Endothelial cell of umbilical vein (primary cell): ENCODE data around the gene MME. TPM values are rescaled to one million over a fixed set of nuclear protein-coding genes. Genes with fewer than 3 reads are reported as not detected.

Experiments used
- BruUV-seq: library from RNA; stranded (reverse); fragments of 400-500 nt; replicated peaks from 2 replicates; lab custom pipeline; 2021; lab: Mats Ljungman, UMichigan
- CTCF ChIA-PET: fragments of 300-600, 350-600 bp; sonication (Branson Sonifier 250); formaldehyde crosslinking; loops from one replicate; lab custom pipeline; 2021; ENCODE audit warnings: antibody characterized with exemption, inconsistent platforms; lab: Charles Lee
- POLR2A ChIA-PET: fragments of 300-600, 350-600 bp; sonication (Branson Sonifier 250); formaldehyde crosslinking; loops from one replicate; lab custom pipeline; 2021; ENCODE audit warnings: antibody characterized with exemption, inconsistent platforms; lab: Charles Lee
- DNase-seq: peaks from one replicate; pipeline ENCODE4 v3.0.0-alpha.2; 2011; ENCODE audit warnings: low read depth, low spot score
- FAIRE-seq: peaks from 2 replicates; lab custom pipeline; 2011; peaks lifted over from hg19 to GRCh38; lab: Jason Lieb, UNC
- H2AFZ ChIP-seq: 2 replicates; pipeline ENCODE4 v1.6.0; 2012; ENCODE audit warnings: low read depth, low read length, control low read depth, inconsistent platforms
- H3K27ac ChIP-seq: 2 replicates; pipeline ENCODE4 v1.5.1; 2011; ENCODE audit warnings: low read depth, mild to moderate bottlenecking, control low read depth, low read length, moderate library complexity; ENCODE audit not compliant: insufficient read depth
- H3K27me3 ChIP-seq, 2 experiments: 2 replicates each; pipeline versions ENCODE4 v1.6.0 to v1.6.1; 2011; ENCODE audit warnings: low read length in 2 of 2, mixed read lengths in 1 of 2; ENCODE audit not compliant: control insufficient read depth in 2 of 2, insufficient read depth in 2 of 2
- H3K36me3 ChIP-seq, 2 experiments: 2 replicates in 1 of 2; 3 replicates in 1 of 2; pipeline ENCODE4 v1.5.1; 2011; ENCODE audit warnings: low read length in 2 of 2, mild to moderate bottlenecking in 1 of 2, moderate library complexity in 1 of 2; ENCODE audit not compliant: control insufficient read depth in 2 of 2, insufficient read depth in 2 of 2; ENCODE audit errors: extremely low read depth in 1 of 2
- H3K4me1 ChIP-seq: 3 replicates; pipeline ENCODE4 v1.5.1; 2011; ENCODE audit warnings: mild to moderate bottlenecking, low read length; ENCODE audit not compliant: control insufficient read depth, insufficient read depth; ENCODE audit errors: extremely low read depth
- H3K4me2 ChIP-seq: 2 replicates; pipeline ENCODE4 v1.6.1; 2011; ENCODE audit warnings: low read length, control low read depth, mixed read lengths; ENCODE audit not compliant: insufficient read depth
- H3K4me3 ChIP-seq, 3 experiments: fragments of 200-600 bp in 1 of 3; sonication (generic), shearing (Covaris generic) in 1 of 3; replicated peaks in 1 of 3; 2 replicates each; pipeline ENCODE4 v1.5.1; 2011 to 2016; ENCODE audit warnings: control low read depth in 3 of 3, low read length in 3 of 3, mild to moderate bottlenecking in 2 of 3, inconsistent platforms in 1 of 3, low read depth in 1 of 3, moderate library complexity in 1 of 3; ENCODE audit not compliant: insufficient read depth in 1 of 3
- H3K79me2 ChIP-seq: 2 replicates; pipeline ENCODE4 v1.6.0; 2012; ENCODE audit warnings: low read length, inconsistent platforms; ENCODE audit not compliant: control insufficient read depth, insufficient read depth
- H3K9ac ChIP-seq: replicated peaks from 2 replicates; pipeline ENCODE3; 2011; ENCODE audit warnings: low read length, control low read depth; ENCODE audit not compliant: insufficient read depth; ENCODE audit errors: extremely low read depth
- H3K9me1 ChIP-seq: replicated peaks from 3 replicates; pipeline ENCODE4 v1.6.0; 2011; ENCODE audit warnings: mild to moderate bottlenecking, low read length; ENCODE audit not compliant: control insufficient read depth, insufficient read depth; ENCODE audit errors: extremely low read depth
- H3K9me3 ChIP-seq: replicated peaks from 2 replicates; pipeline ENCODE4 v1.5.1; 2012; ENCODE audit warnings: low read length, inconsistent platforms; ENCODE audit not compliant: control insufficient read depth, insufficient read depth
- H4K20me1 ChIP-seq: replicated peaks from 2 replicates; pipeline ENCODE3; 2011; ENCODE audit warnings: mild to moderate bottlenecking, low read length; ENCODE audit not compliant: control insufficient read depth, insufficient read depth; ENCODE audit errors: extremely low read depth
- CTCF ChIP-seq, 2 donors: IDR thresholded peaks; 1 replicate in 1 of 2; 2 replicates in 1 of 2; pipeline ENCODE4 v1.5.1; 2011; ENCODE audit warnings: low read length in 2 of 2, mild to moderate bottlenecking in 2 of 2, moderate library complexity in 2 of 2, control low read depth in 1 of 2, inconsistent platforms in 1 of 2, low read depth in 1 of 2; ENCODE audit not compliant: insufficient read depth in 1 of 2; ENCODE audit errors: extremely low read depth in 1 of 2
- JUN ChIP-seq: IDR thresholded peaks from 2 replicates; pipeline ENCODE4 v1.6.1; 2011; ENCODE audit warnings: borderline replicate concordance, low read depth; ENCODE audit not compliant: insufficient read length, insufficient read depth
- MYC ChIP-seq: IDR thresholded peaks from one replicate; pipeline ENCODE4 v1.6.1; 2011; ENCODE audit warnings: mild to moderate bottlenecking, low read depth, low read length
- POLR2AphosphoS5 ChIP-seq: IDR thresholded peaks from 2 replicates; pipeline ENCODE4 v1.6.1; 2012; ENCODE audit warnings: low read depth, mild to moderate bottlenecking, control low read depth, low read length, moderate library complexity; ENCODE audit not compliant: insufficient read depth
- dilution Hi-C: fragments of 300-500 bp; cut with MboI; formaldehyde crosslinking; loops from one replicate; pipeline ENCODE4 v1.15.0; 2019; ENCODE audit warnings: low sequenced_read_pairs; ENCODE audit not compliant: extremely low pct_ligation_motif_present
- intact Hi-C: fragments of 100-400 bp; cut with micrococcal nuclease; formaldehyde crosslinking; loops from one replicate; pipeline ENCODE4 v1.10.0; 2022
- polyA plus RNA-seq, 4 experiments: library from polyadenylated mRNA; depleted of rRNA in 3 of 4; stranded (reverse) in 3 of 4; unstranded in 1 of 4; fragments of >200 nt; gene quantifications; 2 replicates each; pipeline versions ENCODE4 v1.2.1 to v1.2.3, GENCODE V29; 2011 to 2012; ENCODE audit warnings: missing spikeins in 1 of 4
- total RNA-seq: library from RNA; stranded (reverse); gene quantifications from 2 replicates; pipeline ENCODE4 v1.2.3, GENCODE V29; 2021

Gene MME
- total and polyA plus RNA-seq, 2 donors (not counting 3 experiments of a cell fraction or from before 2014, with no cell fraction given): 6.0 to 10.5 TPM

- no peak overlapping the region for H3K4me3 ChIP-seq
- no peak overlapping the region for H3K4me2 ChIP-seq
- ChIA-PET CTCF (no interaction called here), POLR2A (no interaction called here)
- no peaks in the 10 kb centered on the region for H3K27me3 ChIP-seq
- no peaks in the 10 kb centered on the region for H3K36me3 ChIP-seq
- no peak for TF ChIP-seq CTCF (IDR thresholded peaks at IDR 0.05; ENCODE audit: extremely low read depth in 1 of 2, insufficient read depth in 1 of 2, low read depth in 1 of 2, low read length in 2 of 2)
- no peak for TF ChIP-seq JUN
- no peak for TF ChIP-seq MYC
- BruUV-seq: no TSS peak
- intact Hi-C loops (no loop called here), dilution Hi-C loops (no loop called here)
- no peak for DNase-seq
- no peaks in the 10 kb centered on the region for H3K4me1 ChIP-seq
- no peaks in the 10 kb centered on the region for H3K79me2 ChIP-seq
- H3K27ac ChIP-seq: no peak overlapping the region
- no peak for FAIRE-seq
- no peak overlapping the region for H3K9ac ChIP-seq
- H2AFZ ChIP-seq: no peak overlapping the region
- H3K9me3 ChIP-seq: no peaks in the 10 kb centered on the region
- no peaks in the 10 kb centered on the region for H3K9me1 ChIP-seq
- no peaks in the 10 kb centered on the region for H4K20me1 ChIP-seq
Measured at GRCh38 chr3:155192957-155193746, 113.0 kb downstream of the MME start.

GRCh38 chr3:155193868-155194267, 113.7 kb downstream of the MME start:
- H3K9me1 ChIP-seq: no peaks in the 10 kb centered on the region
- no peak for FAIRE-seq
- no peaks in the 10 kb centered on the region for H3K36me3 ChIP-seq
- H3K79me2 ChIP-seq: no peaks in the 10 kb centered on the region
- H3K4me3 ChIP-seq: no peak overlapping the region
- no peaks in the 10 kb centered on the region for H3K27me3 ChIP-seq
- ChIA-PET CTCF (no interaction called here), POLR2A (no interaction called here)
- H3K27ac ChIP-seq: no peak overlapping the region
- no peak overlapping the region for H3K9ac ChIP-seq
- no peak for TF ChIP-seq POLR2AphosphoS5
- intact Hi-C loops (no loop called here), dilution Hi-C loops (no loop called here)
- no peaks in the 10 kb centered on the region for H4K20me1 ChIP-seq
- no TSS peak for BruUV-seq
- no peaks in the 10 kb centered on the region for H3K4me1 ChIP-seq
- no peaks in the 10 kb centered on the region for H3K9me3 ChIP-seq
- no peak overlapping the region for H3K4me2 ChIP-seq
- H2AFZ ChIP-seq: no peak overlapping the region
- no peak for DNase-seq
